HFFc6 (cell line): ENCODE data around the gene UQCR11. TPM values are rescaled to one million over a fixed set of nuclear protein-coding genes. Genes with fewer than 3 reads are reported as not detected.

ENCODE experiments used
- DNase-seq: peaks from one replicate; pipeline ENCODE4 v3.0.0-alpha.2; 2018
- H3K27ac Mint-ChIP-seq: 2 replicates; pipeline ENCODE4 v1.8.0; 2020; ENCODE audit warnings: mild to moderate bottlenecking, mixed read lengths
- H3K27me3 Mint-ChIP-seq: 2 replicates; pipeline ENCODE4 v1.8.0; 2021; ENCODE audit warnings: mild to moderate bottlenecking, moderate library complexity, mixed read lengths; ENCODE audit not compliant: insufficient read depth
- H3K36me3 Mint-ChIP-seq: 2 replicates; pipeline ENCODE4 v1.8.0; 2021; ENCODE audit warnings: low read depth, mixed read lengths
- H3K4me1 Mint-ChIP-seq: 2 replicates; pipeline ENCODE4 v1.8.0; 2020; ENCODE audit warnings: low read depth, mixed read lengths
- H3K4me3 Mint-ChIP-seq: 2 replicates; pipeline ENCODE4 v1.8.0; 2020; ENCODE audit warnings: mild to moderate bottlenecking, moderate library complexity, mixed read lengths
- H3K9me3 Mint-ChIP-seq: 2 replicates; pipeline ENCODE4 v1.8.0; 2020; ENCODE audit warnings: mild to moderate bottlenecking, mixed read lengths
- total RNA-seq, 6 experiments: library from RNA; stranded (reverse); fragmentation: NEBNext Ultra II Directional; extraction: Animal tissue kit (Norgen Biotek cat#: 25700); gene quantifications; 2 replicates in 1 of 6; 3 replicates in 5 of 6; pipeline ENCODE4 v1.2.3, GENCODE V29; 2021
- TF ChIP-seq, protein P1 (sequence below): fragments of 200-600 bp; sonication (generic); IDR thresholded peaks from 2 replicates; pipeline ENCODE4 v1.5.0; 2021; ENCODE audit warnings: antibody characterized with exemption, mild to moderate bottlenecking

UQCR11 gene
- total RNA-seq, 6 experiments from 2014 or later, result 178 to 319 (median 252) TPM

DNA sequence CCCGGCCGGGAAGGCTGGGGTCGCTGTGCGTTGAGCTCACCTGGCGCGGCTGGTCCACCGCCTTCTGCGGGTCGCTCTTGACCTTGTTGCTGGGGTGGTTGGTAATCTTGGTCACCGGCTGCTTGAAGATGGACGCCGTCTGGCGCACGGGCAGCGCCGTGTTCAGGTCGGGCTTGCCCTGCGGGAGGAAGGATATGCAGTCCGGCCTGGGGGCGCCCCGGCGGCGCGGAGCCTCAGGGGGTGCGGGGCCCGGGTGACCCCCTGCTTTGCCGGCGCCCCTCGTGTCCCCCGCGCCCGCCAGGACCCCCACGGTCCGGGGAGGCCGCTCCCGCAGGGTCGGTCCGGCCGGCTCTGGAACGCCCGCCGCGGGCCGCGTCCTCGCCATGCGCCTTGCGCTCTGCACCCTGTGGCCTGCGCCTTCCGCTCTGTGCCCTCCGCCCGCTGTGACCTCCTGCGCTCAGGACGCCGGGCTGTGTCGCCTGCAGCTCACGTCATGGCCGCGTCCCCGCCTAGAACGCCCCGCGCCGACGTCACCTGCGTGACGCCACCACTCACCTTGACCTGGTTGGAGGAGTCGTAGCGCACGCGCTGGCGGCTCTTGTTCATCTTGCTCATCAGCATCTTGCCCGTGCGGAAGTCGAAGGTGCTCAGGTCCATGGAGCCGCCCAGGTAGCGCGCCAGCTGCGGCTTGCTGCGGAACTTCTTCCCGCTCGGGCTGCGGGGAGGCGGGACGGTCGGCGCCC, 20.6 kb downstream of the UQCR11 start:
- TF ChIP-seq, protein P1, sequence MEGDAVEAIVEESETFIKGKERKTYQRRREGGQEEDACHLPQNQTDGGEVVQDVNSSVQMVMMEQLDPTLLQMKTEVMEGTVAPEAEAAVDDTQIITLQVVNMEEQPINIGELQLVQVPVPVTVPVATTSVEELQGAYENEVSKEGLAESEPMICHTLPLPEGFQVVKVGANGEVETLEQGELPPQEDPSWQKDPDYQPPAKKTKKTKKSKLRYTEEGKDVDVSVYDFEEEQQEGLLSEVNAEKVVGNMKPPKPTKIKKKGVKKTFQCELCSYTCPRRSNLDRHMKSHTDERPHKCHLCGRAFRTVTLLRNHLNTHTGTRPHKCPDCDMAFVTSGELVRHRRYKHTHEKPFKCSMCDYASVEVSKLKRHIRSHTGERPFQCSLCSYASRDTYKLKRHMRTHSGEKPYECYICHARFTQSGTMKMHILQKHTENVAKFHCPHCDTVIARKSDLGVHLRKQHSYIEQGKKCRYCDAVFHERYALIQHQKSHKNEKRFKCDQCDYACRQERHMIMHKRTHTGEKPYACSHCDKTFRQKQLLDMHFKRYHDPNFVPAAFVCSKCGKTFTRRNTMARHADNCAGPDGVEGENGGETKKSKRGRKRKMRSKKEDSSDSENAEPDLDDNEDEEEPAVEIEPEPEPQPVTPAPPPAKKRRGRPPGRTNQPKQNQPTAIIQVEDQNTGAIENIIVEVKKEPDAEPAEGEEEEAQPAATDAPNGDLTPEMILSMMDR, result no peak

DNA sequence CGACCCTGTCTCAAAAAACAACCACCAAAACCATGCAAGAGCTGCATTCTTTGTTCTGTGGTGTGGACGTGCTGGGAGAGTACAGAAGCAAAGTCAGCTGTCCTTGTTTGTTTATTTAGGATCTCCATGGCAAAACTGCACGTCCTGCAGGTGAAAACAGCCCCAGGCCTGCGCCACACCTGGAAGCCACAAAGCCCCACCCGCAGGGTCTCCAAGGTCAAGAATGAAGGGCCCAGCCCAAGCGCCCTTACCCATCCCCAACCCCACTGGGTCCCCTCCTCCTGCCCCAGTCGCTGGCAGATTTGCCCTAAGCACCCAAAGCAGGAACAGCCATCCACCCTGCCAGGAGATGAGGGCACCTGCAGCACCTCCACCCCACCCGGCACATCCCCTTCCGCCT, 23.1 kb downstream of the UQCR11 start:
- peaks cover 15% of the 10 kb centered on the region; the same call in 1 of the 2 replicates for H3K36me3 Mint-ChIP-seq
- no peak for DNase-seq
- no peaks in the 10 kb centered on the region for H3K27me3 Mint-ChIP-seq
- H3K9me3 Mint-ChIP-seq, result no peaks in the 10 kb centered on the region
- TF ChIP-seq, protein P1, result no peak
- no peak overlapping the region for H3K4me3 Mint-ChIP-seq
- 0 out of 2 replicates have a peak, but pooled peaks cover under 1% of the 10 kb centered on the region for H3K4me1 Mint-ChIP-seq
- H3K27ac Mint-ChIP-seq, result no peak overlapping the region

More for the DNA sequence above, 20.6 kb downstream of the UQCR11 start:
- no peak for DNase-seq
- no peaks in the 10 kb centered on the region; the same call in 1 of the 2 replicates for H3K27me3 Mint-ChIP-seq
- no peak overlapping the region for H3K27ac Mint-ChIP-seq
- no peak overlapping the region for H3K4me3 Mint-ChIP-seq
- H3K9me3 Mint-ChIP-seq, result no peaks in the 10 kb centered on the region
- H3K36me3 Mint-ChIP-seq, result peaks cover 19% of the 10 kb centered on the region; the same call in 1 of the 2 replicates
- H3K4me1 Mint-ChIP-seq, result peaks cover 14% of the 10 kb centered on the region

DNA sequence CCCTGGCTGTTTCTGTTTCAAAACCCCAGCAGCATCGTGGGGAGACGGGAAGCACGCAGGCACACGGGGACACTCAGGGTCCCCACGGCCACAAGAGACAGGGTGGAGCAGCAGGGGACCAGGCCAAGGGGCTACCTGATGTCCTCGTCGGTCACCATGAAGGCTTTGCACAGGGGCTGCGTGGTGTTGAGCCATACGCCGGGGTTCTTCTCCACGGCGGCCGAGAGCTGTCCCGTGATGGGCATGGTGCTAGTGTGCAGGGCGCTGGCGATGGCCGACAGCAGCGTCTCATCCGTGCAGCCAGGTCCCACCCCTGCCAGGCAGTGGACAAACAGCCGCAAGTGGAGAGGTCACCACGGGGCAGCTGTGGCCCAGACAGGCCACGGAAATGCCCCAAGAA, 24.3 kb downstream of the UQCR11 start:
- Mint-ChIP-seq H3K27me3 (no peaks in the 10 kb centered on the region; the same call in 1 of the 2 replicates), H3K4me3 (no peak overlapping the region), H3K36me3 (peaks cover 11% of the 10 kb centered on the region; the same call in 1 of the 2 replicates), H3K27ac (no peak overlapping the region), H3K9me3 (no peaks in the 10 kb centered on the region), H3K4me1 (no peaks in the 10 kb centered on the region)
- DNase-seq, result no peak
- TF ChIP-seq, protein P1, result no peak

DNA sequence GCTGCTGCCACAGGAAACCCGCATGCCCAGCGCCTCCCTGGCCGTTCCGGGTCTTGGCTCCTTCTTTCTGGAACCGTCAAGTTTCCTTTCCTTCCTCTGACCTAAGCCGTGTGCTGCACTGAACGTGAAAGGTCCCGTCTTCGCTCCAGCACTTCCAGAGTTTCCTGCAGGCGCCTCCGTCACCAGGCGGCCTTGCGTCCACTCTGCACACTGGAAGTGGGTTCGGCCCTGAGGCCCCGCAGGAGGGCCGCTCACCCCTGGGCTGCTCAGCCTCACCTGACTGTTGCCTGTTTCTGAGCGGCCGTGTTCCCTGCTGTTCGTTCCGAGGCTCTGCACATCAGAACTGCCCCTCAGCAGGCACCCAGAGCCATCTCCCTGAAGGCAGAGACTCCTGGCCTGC, 24.9 kb downstream of the UQCR11 start:
- no peaks in the 10 kb centered on the region; the same call in 1 of the 2 replicates for H3K27me3 Mint-ChIP-seq
- no peak for DNase-seq
- H3K27ac Mint-ChIP-seq, result no peak overlapping the region
- H3K9me3 Mint-ChIP-seq, result no peaks in the 10 kb centered on the region
- H3K4me1 Mint-ChIP-seq, result no peaks in the 10 kb centered on the region
- TF ChIP-seq, protein P1, result no peak
- 0 out of 2 replicates have a peak, but pooled peaks cover 6% of the 10 kb centered on the region for H3K36me3 Mint-ChIP-seq
- H3K4me3 Mint-ChIP-seq, result no peak overlapping the region

- H3K4me1 Mint-ChIP-seq, result no peaks in the 10 kb centered on the region
- H3K9me3 Mint-ChIP-seq, result no peaks in the 10 kb centered on the region
- no peak overlapping the region for H3K27ac Mint-ChIP-seq
- TF ChIP-seq, protein P1, result no peak
- H3K4me3 Mint-ChIP-seq, result no peak overlapping the region
- DNase-seq, result no peak
- no peaks in the 10 kb centered on the region; the same call in 1 of the 2 replicates for H3K27me3 Mint-ChIP-seq
- H3K36me3 Mint-ChIP-seq, result 0 out of 2 replicates have a peak, but pooled peaks cover 5% of the 10 kb centered on the region
These were observed 26.0 kb downstream of the UQCR11 start for GRCh38 chr19:1579222-1579621.
